GM12878 (cell line): ENCODE data around the gene MYBL2. TPM values are rescaled to one million over a fixed set of nuclear protein-coding genes. Genes with fewer than 3 reads are reported as not detected.

Source experiments
- ATF7 ChIP-seq: fragments of 450-650 bp; IDR thresholded peaks from 2 replicates; pipeline ENCODE4 v1.6.1; 2016; ENCODE audit warnings: low read depth, mild to moderate bottlenecking
- BRCA1 ChIP-seq: IDR thresholded peaks from 2 replicates; pipeline ENCODE4 v1.6.1; 2011; ENCODE audit warnings: low read depth, low read length, improper control_type of control experiment
- EGR1 ChIP-seq, 2 experiments: IDR thresholded peaks; 1 replicate in 1 of 2; 2 replicates in 1 of 2; pipeline ENCODE4 v1.6.1; 2011 to 2012; ENCODE audit warnings: low read depth in 2 of 2, low read length in 2 of 2, borderline replicate concordance in 1 of 2, mild to moderate bottlenecking in 1 of 2, moderate library complexity in 1 of 2
- IKZF2 ChIP-seq, 2 experiments: fragments of 450-650 bp; IDR thresholded peaks; 2 replicates each; pipeline ENCODE4 v1.6.1; 2017; ENCODE audit warnings: mild to moderate bottlenecking in 2 of 2, moderate library complexity in 2 of 2
- MEF2B ChIP-seq: fragments of 450-650 bp; IDR thresholded peaks from 2 replicates; pipeline ENCODE4 v1.6.1; 2018; ENCODE audit warnings: mild to moderate bottlenecking, moderate library complexity; ENCODE audit not compliant: partially characterized antibody, poor library complexity, severe bottlenecking
- MYC ChIP-seq: IDR thresholded peaks from 2 replicates; pipeline ENCODE4 v1.6.1; 2011; ENCODE audit warnings: mild to moderate bottlenecking, low read length, moderate library complexity, inconsistent platforms; ENCODE audit not compliant: insufficient read depth, insufficient replicate concordance, insufficient read length, severe bottlenecking
- NBN ChIP-seq: fragments of 450-650 bp; IDR thresholded peaks from 2 replicates; pipeline ENCODE4 v1.6.1; 2016
- NFYB ChIP-seq: IDR thresholded peaks from 2 replicates; pipeline ENCODE4 v1.6.1; 2011; ENCODE audit warnings: low read depth, mild to moderate bottlenecking, low read length, improper control_type of control experiment, moderate library complexity; ENCODE audit not compliant: insufficient read depth
- POU2F2 ChIP-seq: IDR thresholded peaks from 3 replicates; pipeline ENCODE4 v1.6.1; 2011; ENCODE audit warnings: low read depth, mild to moderate bottlenecking, low read length, borderline replicate concordance
- RAD51 ChIP-seq: fragments of 450-650 bp; IDR thresholded peaks from 2 replicates; pipeline ENCODE4 v1.6.1; 2016; ENCODE audit warnings: moderate library complexity, mild to moderate bottlenecking, inconsistent platforms
- RBBP5 ChIP-seq: fragments of 200-600 bp; sonication (generic); conservative IDR thresholded peaks from 2 replicates; pipeline ENCODE4 v1.6.1; 2016
- RFX5 ChIP-seq: IDR thresholded peaks from 2 replicates; pipeline ENCODE4 v1.6.1; 2011; ENCODE audit warnings: low read depth, low read length, improper control_type of control experiment
- STAT1 ChIP-seq: fragments of 450-650 bp; conservative IDR thresholded peaks from 2 replicates; pipeline ENCODE4 v1.6.1; 2014; ENCODE audit warnings: antibody characterized with exemption, mild to moderate bottlenecking
- TCF12 ChIP-seq: IDR thresholded peaks from 2 replicates; pipeline ENCODE4 v1.6.1; 2011; ENCODE audit warnings: low read depth, mild to moderate bottlenecking, low read length
- YBX1 ChIP-seq: fragments of 450-650 bp; IDR thresholded peaks from 2 replicates; pipeline ENCODE4 v1.6.1; 2016; ENCODE audit warnings: antibody characterized with exemption
- ZNF217 ChIP-seq: fragments of 450-650 bp; IDR thresholded peaks from 2 replicates; pipeline ENCODE4 v1.6.1; 2017; ENCODE audit warnings: antibody characterized with exemption, mild to moderate bottlenecking
- polyA plus RNA-seq, 11 experiments: library from polyadenylated mRNA; depleted of rRNA in 4 of 11; unstranded in 6 of 11; stranded (reverse) in 5 of 11; fragments of >200 nt; fragmentation: Nextera tagmentation in 4 of 11; fragmentation: Illumina TruSeq in 1 of 11; extraction: Ambion mirVana in 4 of 11; extraction: Trizol in 1 of 11; gene quantifications; 1 replicate in 1 of 11; 2 replicates in 10 of 11; pipeline versions ENCODE4 v1.2.1 to v1.2.3, GENCODE V29; 2011 to 2016; ENCODE audit warnings: inconsistent platforms in 2 of 11, missing spikeins in 2 of 11, low read depth in 1 of 11
- total RNA-seq, 4 experiments: library from RNA; depleted of rRNA in 3 of 4; stranded (reverse); fragments of >200 nt in 3 of 4; fragmentation: Illumina TruSeq in 1 of 4; extraction: Trizol in 1 of 4; gene quantifications; 2 replicates each; pipeline versions ENCODE4 v1.2.1 to v1.2.3, GENCODE V29; 2013 to 2021
- TF ChIP-seq, protein P1 (sequence below): fragments of 450-650 bp; formaldehyde crosslinking; IDR thresholded peaks from 2 replicates; pipeline ENCODE4 v1.4.0; 2020; ENCODE audit warnings: mild to moderate bottlenecking, moderate library complexity
- TF ChIP-seq, protein P2 (sequence below): IDR thresholded peaks from 2 replicates; pipeline ENCODE4 v1.6.1; 2011; ENCODE audit warnings: borderline replicate concordance, low read depth, mild to moderate bottlenecking, moderate library complexity, mixed read lengths, low read length; ENCODE audit not compliant: insufficient read depth; ENCODE audit errors: extremely low read length
- TF ChIP-seq, protein P3 (sequence below): fragments of 450-650 bp; IDR thresholded peaks from 2 replicates; pipeline ENCODE4 v1.6.1; 2017; ENCODE audit warnings: low read depth, mild to moderate bottlenecking, moderate library complexity
- TF ChIP-seq, protein P4 (sequence below): fragments of 450-650 bp; IDR thresholded peaks from 2 replicates; pipeline ENCODE4 v1.6.1; 2017; ENCODE audit warnings: mild to moderate bottlenecking, low read depth, inconsistent platforms; ENCODE audit not compliant: poor library complexity, severe bottlenecking
- TF ChIP-seq, protein P5 (sequence below): fragments of 450-650 bp; IDR thresholded peaks from 2 replicates; pipeline ENCODE4 v1.6.1; 2016; ENCODE audit warnings: mild to moderate bottlenecking

Gene MYBL2
- total and polyA plus RNA-seq, 10 of the 15 experiments (the other 5 are each of a cell fraction or from before 2014, with no cell fraction given), result 4.5 to 213 (median 74.2) TPM

DNA sequence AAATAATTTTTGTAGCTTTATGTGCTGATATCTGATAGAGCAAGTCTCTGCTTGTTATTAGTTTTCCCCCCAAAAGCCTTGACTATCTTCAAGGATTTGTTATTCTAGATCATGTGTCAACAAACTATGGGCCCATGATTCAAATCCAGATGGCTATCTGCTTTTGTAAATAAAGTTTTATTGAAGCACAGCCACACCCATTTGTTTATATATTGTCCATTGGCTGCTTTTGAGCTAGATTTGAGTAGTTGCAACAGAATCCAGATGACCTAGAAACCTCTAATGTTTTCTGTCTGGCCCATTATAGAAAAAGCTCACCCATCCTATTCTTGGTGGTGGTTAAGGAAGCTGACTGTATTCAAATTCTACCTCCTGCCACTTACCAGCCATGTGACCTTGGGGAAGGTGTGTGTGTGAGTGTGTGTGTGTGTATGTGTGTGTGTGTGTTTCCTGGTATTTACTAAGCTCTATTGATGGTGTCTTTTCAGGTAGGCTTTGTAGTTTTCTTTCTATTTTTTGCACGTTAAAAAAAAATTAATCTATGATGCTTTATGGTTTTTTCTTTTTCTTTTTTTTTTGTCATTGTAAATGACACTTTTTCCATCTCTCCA lies 61.2 kb downstream of the MYBL2 start (continued):
- TF ChIP-seq, protein P1, sequence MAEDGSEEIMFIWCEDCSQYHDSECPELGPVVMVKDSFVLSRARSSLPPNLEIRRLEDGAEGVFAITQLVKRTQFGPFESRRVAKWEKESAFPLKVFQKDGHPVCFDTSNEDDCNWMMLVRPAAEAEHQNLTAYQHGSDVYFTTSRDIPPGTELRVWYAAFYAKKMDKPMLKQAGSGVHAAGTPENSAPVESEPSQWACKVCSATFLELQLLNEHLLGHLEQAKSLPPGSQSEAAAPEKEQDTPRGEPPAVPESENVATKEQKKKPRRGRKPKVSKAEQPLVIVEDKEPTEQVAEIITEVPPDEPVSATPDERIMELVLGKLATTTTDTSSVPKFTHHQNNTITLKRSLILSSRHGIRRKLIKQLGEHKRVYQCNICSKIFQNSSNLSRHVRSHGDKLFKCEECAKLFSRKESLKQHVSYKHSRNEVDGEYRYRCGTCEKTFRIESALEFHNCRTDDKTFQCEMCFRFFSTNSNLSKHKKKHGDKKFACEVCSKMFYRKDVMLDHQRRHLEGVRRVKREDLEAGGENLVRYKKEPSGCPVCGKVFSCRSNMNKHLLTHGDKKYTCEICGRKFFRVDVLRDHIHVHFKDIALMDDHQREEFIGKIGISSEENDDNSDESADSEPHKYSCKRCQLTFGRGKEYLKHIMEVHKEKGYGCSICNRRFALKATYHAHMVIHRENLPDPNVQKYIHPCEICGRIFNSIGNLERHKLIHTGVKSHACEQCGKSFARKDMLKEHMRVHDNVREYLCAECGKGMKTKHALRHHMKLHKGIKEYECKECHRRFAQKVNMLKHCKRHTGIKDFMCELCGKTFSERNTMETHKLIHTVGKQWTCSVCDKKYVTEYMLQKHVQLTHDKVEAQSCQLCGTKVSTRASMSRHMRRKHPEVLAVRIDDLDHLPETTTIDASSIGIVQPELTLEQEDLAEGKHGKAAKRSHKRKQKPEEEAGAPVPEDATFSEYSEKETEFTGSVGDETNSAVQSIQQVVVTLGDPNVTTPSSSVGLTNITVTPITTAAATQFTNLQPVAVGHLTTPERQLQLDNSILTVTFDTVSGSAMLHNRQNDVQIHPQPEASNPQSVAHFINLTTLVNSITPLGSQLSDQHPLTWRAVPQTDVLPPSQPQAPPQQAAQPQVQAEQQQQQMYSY (CRISPR knock-in tag), result no peak
- TF ChIP-seq, protein P2, sequence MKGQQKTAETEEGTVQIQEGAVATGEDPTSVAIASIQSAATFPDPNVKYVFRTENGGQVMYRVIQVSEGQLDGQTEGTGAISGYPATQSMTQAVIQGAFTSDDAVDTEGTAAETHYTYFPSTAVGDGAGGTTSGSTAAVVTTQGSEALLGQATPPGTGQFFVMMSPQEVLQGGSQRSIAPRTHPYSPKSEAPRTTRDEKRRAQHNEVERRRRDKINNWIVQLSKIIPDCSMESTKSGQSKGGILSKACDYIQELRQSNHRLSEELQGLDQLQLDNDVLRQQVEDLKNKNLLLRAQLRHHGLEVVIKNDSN, result peak; percentile 59
- TF ChIP-seq RFX5 (no peak), MYC (no peak), NBN (peak; percentile 63), ATF7 (no peak; the same call in 1 of the 2 replicates), EGR1 (IDR thresholded peaks at IDR 0.05; ENCODE audit: borderline replicate concordance in 1 of 2, low read depth in 2 of 2, low read length in 2 of 2) (no peak), MEF2B (peak; percentile 35), RBBP5 (no peak), POU2F2 (peak; percentile 43; the same call in 1 of the 3 replicates), IKZF2 (IDR thresholded peaks at IDR 0.05) (peak; percentile 28 to 63; a peak in 3 of 4 replicates), YBX1 (no peak), STAT1 (no peak), TCF12 (no peak), ZNF217 (no peak), BRCA1 (no peak), RAD51 (peak; percentile 87), NFYB (no peak)
- TF ChIP-seq, protein P3, sequence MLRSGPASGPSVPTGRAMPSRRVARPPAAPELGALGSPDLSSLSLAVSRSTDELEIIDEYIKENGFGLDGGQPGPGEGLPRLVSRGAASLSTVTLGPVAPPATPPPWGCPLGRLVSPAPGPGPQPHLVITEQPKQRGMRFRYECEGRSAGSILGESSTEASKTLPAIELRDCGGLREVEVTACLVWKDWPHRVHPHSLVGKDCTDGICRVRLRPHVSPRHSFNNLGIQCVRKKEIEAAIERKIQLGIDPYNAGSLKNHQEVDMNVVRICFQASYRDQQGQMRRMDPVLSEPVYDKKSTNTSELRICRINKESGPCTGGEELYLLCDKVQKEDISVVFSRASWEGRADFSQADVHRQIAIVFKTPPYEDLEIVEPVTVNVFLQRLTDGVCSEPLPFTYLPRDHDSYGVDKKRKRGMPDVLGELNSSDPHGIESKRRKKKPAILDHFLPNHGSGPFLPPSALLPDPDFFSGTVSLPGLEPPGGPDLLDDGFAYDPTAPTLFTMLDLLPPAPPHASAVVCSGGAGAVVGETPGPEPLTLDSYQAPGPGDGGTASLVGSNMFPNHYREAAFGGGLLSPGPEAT, result peak; percentile 39; the same call in 1 of the 2 replicates
- TF ChIP-seq, protein P4, sequence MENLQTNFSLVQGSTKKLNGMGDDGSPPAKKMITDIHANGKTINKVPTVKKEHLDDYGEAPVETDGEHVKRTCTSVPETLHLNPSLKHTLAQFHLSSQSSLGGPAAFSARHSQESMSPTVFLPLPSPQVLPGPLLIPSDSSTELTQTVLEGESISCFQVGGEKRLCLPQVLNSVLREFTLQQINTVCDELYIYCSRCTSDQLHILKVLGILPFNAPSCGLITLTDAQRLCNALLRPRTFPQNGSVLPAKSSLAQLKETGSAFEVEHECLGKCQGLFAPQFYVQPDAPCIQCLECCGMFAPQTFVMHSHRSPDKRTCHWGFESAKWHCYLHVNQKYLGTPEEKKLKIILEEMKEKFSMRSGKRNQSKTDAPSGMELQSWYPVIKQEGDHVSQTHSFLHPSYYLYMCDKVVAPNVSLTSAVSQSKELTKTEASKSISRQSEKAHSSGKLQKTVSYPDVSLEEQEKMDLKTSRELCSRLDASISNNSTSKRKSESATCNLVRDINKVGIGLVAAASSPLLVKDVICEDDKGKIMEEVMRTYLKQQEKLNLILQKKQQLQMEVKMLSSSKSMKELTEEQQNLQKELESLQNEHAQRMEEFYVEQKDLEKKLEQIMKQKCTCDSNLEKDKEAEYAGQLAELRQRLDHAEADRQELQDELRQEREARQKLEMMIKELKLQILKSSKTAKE, result peak; percentile 62
- TF ChIP-seq, protein P5, sequence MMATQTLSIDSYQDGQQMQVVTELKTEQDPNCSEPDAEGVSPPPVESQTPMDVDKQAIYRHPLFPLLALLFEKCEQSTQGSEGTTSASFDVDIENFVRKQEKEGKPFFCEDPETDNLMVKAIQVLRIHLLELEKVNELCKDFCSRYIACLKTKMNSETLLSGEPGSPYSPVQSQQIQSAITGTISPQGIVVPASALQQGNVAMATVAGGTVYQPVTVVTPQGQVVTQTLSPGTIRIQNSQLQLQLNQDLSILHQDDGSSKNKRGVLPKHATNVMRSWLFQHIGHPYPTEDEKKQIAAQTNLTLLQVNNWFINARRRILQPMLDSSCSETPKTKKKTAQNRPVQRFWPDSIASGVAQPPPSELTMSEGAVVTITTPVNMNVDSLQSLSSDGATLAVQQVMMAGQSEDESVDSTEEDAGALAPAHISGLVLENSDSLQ, result peak; percentile 70
